RWPE2 (cell line): Measurements from ENCODE around the gene ST7.

Source experiments
- ATAC-seq: fragments of 200-7000 bp; cut with Tn5 transposase; 3 replicates; pipeline ENCODE4 v1.9.1; 2021; ENCODE audit warnings: low read depth
- DNase-seq: peaks from one replicate; pipeline ENCODE4 v3.0.0-alpha.2; 2020; ENCODE audit warnings: low spot score
- H3K27ac ChIP-seq: fragments of 450-650 bp; 2 replicates; pipeline ENCODE4 v1.5.1; 2017; ENCODE audit warnings: mild to moderate bottlenecking; ENCODE audit not compliant: poor library complexity, severe bottlenecking
- H3K27me3 ChIP-seq: fragments of 250-450 bp; sonication (Bioruptor Pico); 2 replicates; pipeline ENCODE4 v1.5.1; 2021; ENCODE audit warnings: mild to moderate bottlenecking, moderate library complexity; ENCODE audit not compliant: insufficient read depth, poor library complexity, severe bottlenecking
- H3K36me3 ChIP-seq: fragments of 250-450 bp; sonication (Bioruptor Pico); 2 replicates; pipeline ENCODE4 v1.5.1; 2020; ENCODE audit warnings: low read depth, mild to moderate bottlenecking, moderate library complexity
- H3K4me1 ChIP-seq: fragments of 250-450 bp; sonication (Bioruptor Pico); 2 replicates; pipeline ENCODE4 v1.5.1; 2021; ENCODE audit warnings: mild to moderate bottlenecking, moderate library complexity; ENCODE audit not compliant: insufficient read depth, poor library complexity, severe bottlenecking
- H3K4me3 ChIP-seq: fragments of 250-450 bp; sonication (Bioruptor Pico); 2 replicates; pipeline ENCODE4 v1.5.1; 2021; ENCODE audit warnings: mild to moderate bottlenecking, moderate library complexity; ENCODE audit not compliant: severe bottlenecking
- H3K9me3 ChIP-seq: fragments of 250-450 bp; sonication (Bioruptor Pico); 2 replicates; pipeline ENCODE4 v1.5.1; 2021; ENCODE audit warnings: mild to moderate bottlenecking, moderate library complexity; ENCODE audit not compliant: severe bottlenecking
- CTCF ChIP-seq: fragments of 450-650 bp; IDR thresholded peaks from one replicate; pipeline ENCODE4 v1.5.1; 2017; ENCODE audit warnings: mild to moderate bottlenecking, moderate library complexity; ENCODE audit not compliant: poor library complexity, severe bottlenecking

The ST7 gene

GRCh38 chr7:117012696-117013095 lies 59.4 kb downstream of the ST7 start:
- DNase-seq (no peak), ATAC-seq (peak; percentile 62; the same call in 1 of the 3 replicates)
- peaks cover 7% of the 10 kb centered on the region for H3K4me1 ChIP-seq
- H3K27ac ChIP-seq: no peak overlapping the region
- H3K27me3 ChIP-seq: no peaks in the 10 kb centered on the region
- H3K36me3 ChIP-seq: no peaks in the 10 kb centered on the region; the same call in 1 of the 2 replicates
- peak; percentile 62 for TF ChIP-seq CTCF
- no peak overlapping the region for H3K4me3 ChIP-seq
- H3K9me3 ChIP-seq: no peaks in the 10 kb centered on the region

- Histone ChIP-seq H3K4me1 (peaks cover 8% of the 10 kb centered on the region), H3K9me3 (no peaks in the 10 kb centered on the region), H3K27ac (no peak overlapping the region), H3K27me3 (no peaks in the 10 kb centered on the region), H3K36me3 (no peaks in the 10 kb centered on the region; the same call in 1 of the 2 replicates), H3K4me3 (no peak overlapping the region)
- ATAC-seq (no peak), DNase-seq (no peak)
- TF ChIP-seq CTCF: no peak
Measured at GRCh38 chr7:117014099-117014656, 60.9 kb downstream of the ST7 start.

GRCh38 chr7:117014673-117015133 lies 61.4 kb downstream of the ST7 start:
- peaks cover 10% of the 10 kb centered on the region for H3K4me1 ChIP-seq
- DNase-seq (no peak), ATAC-seq (peak; percentile 54; the same call in 2 of the 3 replicates)
- H3K27ac ChIP-seq: no peak overlapping the region
- no peak for TF ChIP-seq CTCF
- H3K4me3 ChIP-seq: no peak overlapping the region
- H3K9me3 ChIP-seq: no peaks in the 10 kb centered on the region
- H3K36me3 ChIP-seq: no peaks in the 10 kb centered on the region; the same call in 1 of the 2 replicates
- no peaks in the 10 kb centered on the region for H3K27me3 ChIP-seq

GRCh38 chr7:117015258-117016184 lies 62.2 kb downstream of the ST7 start:
- Histone ChIP-seq H3K4me3 (no peak overlapping the region), H3K27me3 (no peaks in the 10 kb centered on the region), H3K27ac (no peak overlapping the region), H3K9me3 (no peaks in the 10 kb centered on the region), H3K36me3 (no peaks in the 10 kb centered on the region; the same call in 1 of the 2 replicates), H3K4me1 (peaks cover 13% of the 10 kb centered on the region)
- no peak for DNase-seq
- ATAC-seq: no peak
- TF ChIP-seq CTCF: no peak
